D721Med (cell line): ENCODE data around the gene ERICH6.

Source experiments
- DNase-seq: peaks from one replicate; pipeline ENCODE4 v3.0.0; 2011; ENCODE audit warnings: low spot score; ENCODE audit not compliant: insufficient read length
- FAIRE-seq: peaks from 2 replicates; lab custom pipeline; 2011; peaks lifted over from hg19 to GRCh38; lab: Jason Lieb, UNC
- CTCF ChIP-seq: IDR thresholded peaks from 2 replicates; pipeline ENCODE4 v1.5.1; 2012; ENCODE audit warnings: mild to moderate bottlenecking, control low read depth; ENCODE audit not compliant: insufficient read depth; ENCODE audit errors: missing control alignments

Gene ERICH6

GRCh38 chr3:150612494-150612893, 91.2 kb downstream of the ERICH6 start:
- TF ChIP-seq CTCF: no peak
- DNase-seq: no peak
- no peak for FAIRE-seq

GRCh38 chr3:150611666-150612065, 92.1 kb downstream of the ERICH6 start:
- FAIRE-seq (no peak), DNase-seq (no peak)
- TF ChIP-seq CTCF: no peak

- TF ChIP-seq CTCF: no peak
- FAIRE-seq (no peak), DNase-seq (no peak)
Measured at GRCh38 chr3:150610785-150611184, 92.9 kb downstream of the ERICH6 start.

GRCh38 chr3:150609988-150610387, 93.7 kb downstream of the ERICH6 start:
- TF ChIP-seq CTCF: no peak
- FAIRE-seq (no peak), DNase-seq (no peak)
